SK-N-SH (cell line): ENCODE data around the gene ZNF469. TPM values are rescaled to one million over a fixed set of nuclear protein-coding genes. Genes with fewer than 3 reads are reported as not detected.

ENCODE experiments used
- CTCF ChIA-PET: fragments of 300-600, 350-600 bp; formaldehyde crosslinking; extraction: SDS; loops from one replicate; lab custom pipeline; 2021; lab: Yijun Ruan, JAX
- POLR2A ChIA-PET: fragments of 350-600 bp; sonication (Branson Sonifier 250); formaldehyde crosslinking; extraction: SDS; loops from one replicate; lab custom pipeline; 2020; ENCODE audit warnings: antibody characterized with exemption, inconsistent platforms; lab: Yijun Ruan, JAX
- DNase-seq: peaks from one replicate; pipeline ENCODE4 v3.0.0; 2012
- H2AFZ ChIP-seq: fragments of 200-600 bp; sonication (generic); 2 replicates; pipeline ENCODE4 v1.8.1; 2016; ENCODE audit warnings: antibody characterized with exemption, mild to moderate bottlenecking, low read depth
- H3F3A ChIP-seq: fragments of 200-600 bp; sonication (generic); replicated peaks from 2 replicates; pipeline ENCODE3; 2016; ENCODE audit warnings: antibody characterized with exemption, mild to moderate bottlenecking; ENCODE audit not compliant: insufficient read depth
- H3K27ac ChIP-seq, 2 experiments: fragments of 200-500 bp in 1 of 2; fragments of 200-600 bp in 1 of 2; sonication (Bioruptor generic) in 1 of 2; sonication (generic), shearing (Covaris generic) in 1 of 2; 2 replicates each; pipeline versions ENCODE4 v1.5.1 to v1.6.1; 2014 to 2016; ENCODE audit warnings: low read depth in 2 of 2, inconsistent platforms in 1 of 2, low read length in 1 of 2, mild to moderate bottlenecking in 1 of 2, mixed read lengths in 1 of 2
- H3K27me3 ChIP-seq: fragments of 200-600 bp; sonication (generic), shearing (Covaris generic); 2 replicates; pipeline ENCODE4 v1.6.1; 2016; ENCODE audit warnings: mixed run types; ENCODE audit not compliant: insufficient read depth
- H3K36me3 ChIP-seq, 2 experiments: fragments of 200-500 bp in 1 of 2; fragments of 200-600 bp in 1 of 2; sonication (Bioruptor generic) in 1 of 2; sonication (generic) in 1 of 2; replicated peaks in 1 of 2; 2 replicates each; pipeline versions ENCODE3 to v1.5.1; 2014 to 2016; ENCODE audit warnings: low read length in 1 of 2, mild to moderate bottlenecking in 1 of 2; ENCODE audit not compliant: insufficient read depth in 2 of 2, control insufficient read depth in 1 of 2
- H3K4me1 ChIP-seq, 2 experiments: fragments of 200-500 bp in 1 of 2; fragments of 200-600 bp in 1 of 2; sonication (Bioruptor generic) in 1 of 2; sonication (generic), shearing (Covaris generic) in 1 of 2; 2 replicates each; pipeline versions ENCODE4 v1.5.1 to v1.6.1; 2014 to 2016; ENCODE audit warnings: low read depth in 1 of 2, low read length in 1 of 2, mixed run types in 1 of 2; ENCODE audit not compliant: insufficient read depth in 2 of 2, control insufficient read depth in 1 of 2
- H3K4me2 ChIP-seq: fragments of 200-600 bp; sonication (generic), shearing (Covaris generic); 2 replicates; pipeline ENCODE4 v1.6.1; 2017; ENCODE audit warnings: mixed run types
- H3K4me3 ChIP-seq, 2 experiments: fragments of 200-500 bp in 1 of 2; fragments of 200-600 bp in 1 of 2; sonication (Bioruptor generic) in 1 of 2; sonication (generic), shearing (Covaris generic) in 1 of 2; 2 replicates each; pipeline versions ENCODE4 v1.5.1 to v1.8.1; 2014 to 2016; ENCODE audit warnings: low read depth in 2 of 2, inconsistent platforms in 1 of 2, low read length in 1 of 2, mild to moderate bottlenecking in 1 of 2, mixed read lengths in 1 of 2, moderate library complexity in 1 of 2
- H3K79me2 ChIP-seq: fragments of 200-600 bp; sonication (generic); 2 replicates; pipeline ENCODE4 v1.8.1; 2017; ENCODE audit warnings: mild to moderate bottlenecking; ENCODE audit not compliant: insufficient read depth
- H3K9ac ChIP-seq: fragments of 200-600 bp; sonication (generic); 2 replicates; pipeline ENCODE4 v1.6.1; 2017; ENCODE audit warnings: mixed run types
- H3K9me2 ChIP-seq: fragments of 200-600 bp; sonication (generic); 2 replicates; pipeline ENCODE4 v1.6.1; 2017; ENCODE audit warnings: mixed run types
- H3K9me3 ChIP-seq: fragments of 200-600 bp; sonication (generic); 2 replicates; pipeline ENCODE4 v1.6.1; 2017; ENCODE audit warnings: mixed run types, mild to moderate bottlenecking, moderate library complexity
- H4K20me1 ChIP-seq: fragments of 200-600 bp; sonication (generic); 2 replicates; pipeline ENCODE4 v1.6.1; 2017; ENCODE audit warnings: mild to moderate bottlenecking, mixed run types; ENCODE audit not compliant: insufficient read depth
- ELF1 ChIP-seq: IDR thresholded peaks from 2 replicates; pipeline ENCODE4 v1.4.0; 2012
- EP300 ChIP-seq, 2 experiments: IDR thresholded peaks; 2 replicates each; pipeline versions ENCODE4 v1.4.0 to v1.6.1; 2012; ENCODE audit warnings: borderline replicate concordance in 1 of 2, low read depth in 1 of 2, low read length in 1 of 2
- FOXJ3 ChIP-seq: sonication (generic); formaldehyde crosslinking; IDR thresholded peaks from 2 replicates; pipeline ENCODE4 v1.5.1; 2020; ENCODE audit warnings: mild to moderate bottlenecking, missing genetic modification reagents
- GABPA ChIP-seq: IDR thresholded peaks from 2 replicates; pipeline ENCODE4 v1.4.0; 2012; ENCODE audit warnings: low read depth, mild to moderate bottlenecking
- GATA2 ChIP-seq: sonication (generic); formaldehyde crosslinking; IDR thresholded peaks from 2 replicates; pipeline ENCODE4 v1.5.0; 2020; ENCODE audit warnings: mild to moderate bottlenecking, missing genetic modification reagents
- MXI1 ChIP-seq: IDR thresholded peaks from 2 replicates; pipeline ENCODE4 v1.6.1; 2012; ENCODE audit warnings: mild to moderate bottlenecking, low read depth, low read length, improper control_type of control experiment
- POLR2AphosphoS5 ChIP-seq: IDR thresholded peaks from 2 replicates; pipeline ENCODE4 v1.6.1; 2012; ENCODE audit warnings: low read depth, low read length
- RAD21 ChIP-seq: IDR thresholded peaks from 2 replicates; pipeline ENCODE4 v1.6.1; 2012; ENCODE audit warnings: mild to moderate bottlenecking, low read length
- RFX5 ChIP-seq: IDR thresholded peaks from 2 replicates; pipeline ENCODE4 v1.6.1; 2012; ENCODE audit warnings: mild to moderate bottlenecking, improper control_type of control experiment, low read length
- RXRA ChIP-seq: IDR thresholded peaks from 2 replicates; pipeline ENCODE4 v1.4.0; 2012; ENCODE audit warnings: low read depth, mild to moderate bottlenecking, borderline replicate concordance
- SMC3 ChIP-seq: IDR thresholded peaks from 2 replicates; pipeline ENCODE4 v1.6.1; 2012; ENCODE audit warnings: low read depth, low read length, improper control_type of control experiment
- TAF1 ChIP-seq: IDR thresholded peaks from 2 replicates; pipeline ENCODE4 v1.6.1; 2012; ENCODE audit warnings: low read depth, mild to moderate bottlenecking, low read length, moderate library complexity, borderline replicate concordance
- TCF12 ChIP-seq: IDR thresholded peaks from 2 replicates; pipeline ENCODE4 v1.4.0; 2012
- WGBS: methylation state at CpG from one replicate; pipeline ENCODE4 v1.1.6; 2017; ENCODE audit warnings: low lambda C conversion rate; 5-methylcytosine and 5-hydroxymethylcytosine counted together
- polyA plus RNA-seq, 3 experiments: library from polyadenylated mRNA; depleted of rRNA; stranded (reverse); fragments of >200 nt; gene quantifications; 2 replicates each; pipeline ENCODE4 v1.2.3, GENCODE V29; 2012
- TF ChIP-seq, protein P1 (sequence below): IDR thresholded peaks from 2 replicates; pipeline ENCODE4 v1.4.0; 2012; ENCODE audit warnings: low read depth
- TF ChIP-seq, protein P2 (sequence below): fragments of 150-350 bp; IDR thresholded peaks from 2 replicates; pipeline ENCODE4 v1.6.1; 2017; ENCODE audit warnings: antibody characterized with exemption, low read length, low read depth, borderline replicate concordance
- TF ChIP-seq, protein P3 (sequence below): IDR thresholded peaks from 2 replicates; pipeline ENCODE4 v1.6.1; 2012; ENCODE audit warnings: mild to moderate bottlenecking, low read depth, low read length, moderate library complexity
- TF ChIP-seq, protein P4 (sequence below): IDR thresholded peaks from 2 replicates; pipeline ENCODE4 v1.4.0; 2012; ENCODE audit warnings: low read depth, borderline replicate concordance

The ZNF469 gene
- polyA plus RNA-seq, 1 of the 3 experiments (the other 2 are of a cell fraction), result 0.56 TPM

DNA sequence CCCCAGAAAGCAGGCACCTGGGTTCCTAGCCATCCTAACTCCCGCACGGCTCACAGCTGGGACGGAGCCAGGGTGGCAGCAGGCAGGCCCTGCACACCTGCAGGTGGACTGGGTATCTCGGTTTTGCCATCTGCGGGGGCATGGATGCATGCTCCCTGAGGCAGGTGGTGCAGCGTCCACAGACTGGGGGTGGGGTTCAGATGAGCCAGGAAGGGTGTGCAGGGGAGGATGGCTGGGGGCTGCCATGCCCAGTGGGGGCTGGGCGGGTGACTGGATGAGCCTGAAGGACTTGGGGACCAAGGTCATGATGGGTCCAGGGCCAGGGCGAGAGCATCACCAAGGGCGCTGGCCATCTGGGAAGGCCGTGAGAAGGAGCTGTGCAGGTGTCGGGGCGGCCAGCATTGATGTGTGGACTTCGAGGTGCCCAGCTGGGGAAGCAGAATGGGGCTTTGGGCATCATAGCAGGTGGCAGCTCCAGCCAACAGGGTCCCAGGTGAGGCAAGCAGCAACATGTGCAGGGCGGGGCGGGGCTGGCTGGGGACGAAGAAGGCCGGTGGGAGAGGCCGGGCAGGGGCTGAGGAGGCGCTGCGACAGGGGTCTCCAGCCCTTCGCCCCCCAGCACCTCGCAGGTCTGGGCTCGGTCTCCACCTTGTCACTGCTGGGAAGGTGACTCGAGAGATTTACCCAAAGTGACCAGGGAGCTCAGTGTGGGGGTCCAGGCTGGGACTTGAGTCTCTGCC, 41.0 kb upstream of the ZNF469 start:
- Histone ChIP-seq H4K20me1 (no peaks in the 10 kb centered on the region), H3K4me1 (peaks cover 0 to 16% of the 10 kb centered on the region in 2 experiments; a peak in 1 of 4 replicates), H3K4me3 (no peak overlapping the region), H3F3A (peaks cover under 1% of the 10 kb centered on the region), H3K36me3 (no peaks in the 10 kb centered on the region), H3K4me2 (no peak overlapping the region), H2AFZ (no peak overlapping the region), H3K9ac (no peak overlapping the region), H3K9me3 (no peaks in the 10 kb centered on the region), H3K9me2 (no peaks in the 10 kb centered on the region), H3K27me3 (no peaks in the 10 kb centered on the region), H3K79me2 (no peaks in the 10 kb centered on the region), H3K27ac (no peak overlapping the region)
- ChIA-PET POLR2A (interaction anchor here (0.6 kb wide), 1 partner anchor 373 kb away, joined by 3 read pairs; no protein-coding TSS in a partner anchor), CTCF (interaction anchor here (0.8 kb wide), 1 partner anchor 96 kb away, joined by 3 read pairs; no protein-coding TSS in a partner anchor)
- no peak for TF ChIP-seq FOXJ3 (CRISPR knock-in tag)
- TF ChIP-seq, protein P1, sequence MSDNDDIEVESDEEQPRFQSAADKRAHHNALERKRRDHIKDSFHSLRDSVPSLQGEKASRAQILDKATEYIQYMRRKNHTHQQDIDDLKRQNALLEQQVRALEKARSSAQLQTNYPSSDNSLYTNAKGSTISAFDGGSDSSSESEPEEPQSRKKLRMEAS, result no peak
- no peak for TF ChIP-seq TAF1
- TF ChIP-seq, protein P2, sequence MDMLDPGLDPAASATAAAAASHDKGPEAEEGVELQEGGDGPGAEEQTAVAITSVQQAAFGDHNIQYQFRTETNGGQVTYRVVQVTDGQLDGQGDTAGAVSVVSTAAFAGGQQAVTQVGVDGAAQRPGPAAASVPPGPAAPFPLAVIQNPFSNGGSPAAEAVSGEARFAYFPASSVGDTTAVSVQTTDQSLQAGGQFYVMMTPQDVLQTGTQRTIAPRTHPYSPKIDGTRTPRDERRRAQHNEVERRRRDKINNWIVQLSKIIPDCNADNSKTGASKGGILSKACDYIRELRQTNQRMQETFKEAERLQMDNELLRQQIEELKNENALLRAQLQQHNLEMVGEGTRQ, result no peak
- TF ChIP-seq, protein P3, sequence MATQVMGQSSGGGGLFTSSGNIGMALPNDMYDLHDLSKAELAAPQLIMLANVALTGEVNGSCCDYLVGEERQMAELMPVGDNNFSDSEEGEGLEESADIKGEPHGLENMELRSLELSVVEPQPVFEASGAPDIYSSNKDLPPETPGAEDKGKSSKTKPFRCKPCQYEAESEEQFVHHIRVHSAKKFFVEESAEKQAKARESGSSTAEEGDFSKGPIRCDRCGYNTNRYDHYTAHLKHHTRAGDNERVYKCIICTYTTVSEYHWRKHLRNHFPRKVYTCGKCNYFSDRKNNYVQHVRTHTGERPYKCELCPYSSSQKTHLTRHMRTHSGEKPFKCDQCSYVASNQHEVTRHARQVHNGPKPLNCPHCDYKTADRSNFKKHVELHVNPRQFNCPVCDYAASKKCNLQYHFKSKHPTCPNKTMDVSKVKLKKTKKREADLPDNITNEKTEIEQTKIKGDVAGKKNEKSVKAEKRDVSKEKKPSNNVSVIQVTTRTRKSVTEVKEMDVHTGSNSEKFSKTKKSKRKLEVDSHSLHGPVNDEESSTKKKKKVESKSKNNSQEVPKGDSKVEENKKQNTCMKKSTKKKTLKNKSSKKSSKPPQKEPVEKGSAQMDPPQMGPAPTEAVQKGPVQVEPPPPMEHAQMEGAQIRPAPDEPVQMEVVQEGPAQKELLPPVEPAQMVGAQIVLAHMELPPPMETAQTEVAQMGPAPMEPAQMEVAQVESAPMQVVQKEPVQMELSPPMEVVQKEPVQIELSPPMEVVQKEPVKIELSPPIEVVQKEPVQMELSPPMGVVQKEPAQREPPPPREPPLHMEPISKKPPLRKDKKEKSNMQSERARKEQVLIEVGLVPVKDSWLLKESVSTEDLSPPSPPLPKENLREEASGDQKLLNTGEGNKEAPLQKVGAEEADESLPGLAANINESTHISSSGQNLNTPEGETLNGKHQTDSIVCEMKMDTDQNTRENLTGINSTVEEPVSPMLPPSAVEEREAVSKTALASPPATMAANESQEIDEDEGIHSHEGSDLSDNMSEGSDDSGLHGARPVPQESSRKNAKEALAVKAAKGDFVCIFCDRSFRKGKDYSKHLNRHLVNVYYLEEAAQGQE, result no peak
- no peak for TF ChIP-seq MXI1
- TF ChIP-seq GATA2 (CRISPR knock-in tag), result no peak
- TF ChIP-seq RAD21, result no peak
- no peak for TF ChIP-seq POLR2AphosphoS5
- no peak for TF ChIP-seq RXRA
- TF ChIP-seq GABPA, result no peak
- no peak for TF ChIP-seq TCF12
- TF ChIP-seq ELF1, result no peak
- no peak for TF ChIP-seq RFX5
- TF ChIP-seq EP300 (IDR thresholded peaks at IDR 0.05; ENCODE audit: borderline replicate concordance in 1 of 2, low read depth in 1 of 2, low read length in 1 of 2), result no peak
- no peak for TF ChIP-seq SMC3
- TF ChIP-seq, protein P4, sequence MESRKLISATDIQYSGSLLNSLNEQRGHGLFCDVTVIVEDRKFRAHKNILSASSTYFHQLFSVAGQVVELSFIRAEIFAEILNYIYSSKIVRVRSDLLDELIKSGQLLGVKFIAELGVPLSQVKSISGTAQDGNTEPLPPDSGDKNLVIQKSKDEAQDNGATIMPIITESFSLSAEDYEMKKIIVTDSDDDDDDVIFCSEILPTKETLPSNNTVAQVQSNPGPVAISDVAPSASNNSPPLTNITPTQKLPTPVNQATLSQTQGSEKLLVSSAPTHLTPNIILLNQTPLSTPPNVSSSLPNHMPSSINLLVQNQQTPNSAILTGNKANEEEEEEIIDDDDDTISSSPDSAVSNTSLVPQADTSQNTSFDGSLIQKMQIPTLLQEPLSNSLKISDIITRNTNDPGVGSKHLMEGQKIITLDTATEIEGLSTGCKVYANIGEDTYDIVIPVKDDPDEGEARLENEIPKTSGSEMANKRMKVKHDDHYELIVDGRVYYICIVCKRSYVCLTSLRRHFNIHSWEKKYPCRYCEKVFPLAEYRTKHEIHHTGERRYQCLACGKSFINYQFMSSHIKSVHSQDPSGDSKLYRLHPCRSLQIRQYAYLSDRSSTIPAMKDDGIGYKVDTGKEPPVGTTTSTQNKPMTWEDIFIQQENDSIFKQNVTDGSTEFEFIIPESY, result no peak
- no peak for DNase-seq
- WGBS, result 87% methylated on average over 13 of the region's 24 CpGs
